Tibial artery (tissue), 4 donors: Measurements from ENCODE around the gene DNMT3L.
A peak's percentile ranks its signal among the peaks of the same experiment; 100 is the strongest.

Source experiments
- DNase-seq, 2 donors: peaks; one replicate each; pipeline ENCODE4 v3.0.0-alpha.2; 2019
- H3K27ac ChIP-seq, 2 donors: fragments of 200-600 bp; sonication (generic) in 1 of 2; 1 replicate in 1 of 2; 2 replicates in 1 of 2; pipeline ENCODE4 v1.5.1; 2018 to 2019; ENCODE audit warnings: mild to moderate bottlenecking in 1 of 2
- H3K27me3 ChIP-seq, 2 donors: fragments of 200-600 bp; sonication (generic) in 1 of 2; one replicate each; pipeline versions ENCODE4 v1.5.1 to v1.6.0; 2016 to 2019
- H3K36me3 ChIP-seq, 3 donors: fragments of 200-600 bp; sonication (generic) in 2 of 3; one replicate each; pipeline ENCODE4 v1.5.1; 2016 to 2019; ENCODE audit warnings: mild to moderate bottlenecking in 2 of 3
- H3K4me1 ChIP-seq, 4 donors: fragments of 200-600 bp; sonication (generic) in 2 of 4; 1 replicate in 3 of 4; 2 replicates in 1 of 4; pipeline ENCODE4 v1.5.1; 2016 to 2019
- H3K4me3 ChIP-seq, 2 donors: fragments of 200-600 bp; sonication (generic) in 1 of 2; 1 replicate in 1 of 2; 2 replicates in 1 of 2; pipeline ENCODE4 v1.5.1; 2018 to 2019; ENCODE audit warnings: mild to moderate bottlenecking in 2 of 2
- H3K9me3 ChIP-seq, 3 donors: fragments of 200-600 bp; sonication (generic) in 1 of 3; one replicate each; pipeline ENCODE4 v1.5.1; 2016 to 2019
- intact Hi-C: fragments of 100-400 bp; cut with DNase I; formaldehyde crosslinking; loops from one replicate; pipeline ENCODE4 v1.15.0; 2023; ENCODE audit warnings: low total_unique reads
- TF ChIP-seq, protein P1 (sequence below), 2 experiments: fragments of 200-600 bp in 1 of 2; fragments of 450-650 bp in 1 of 2; IDR thresholded peaks; one replicate each; pipeline ENCODE4 v1.5.1; 2017 to 2019; ENCODE audit warnings: antibody characterized with exemption in 2 of 2, mild to moderate bottlenecking in 1 of 2, moderate library complexity in 1 of 2

The DNMT3L gene

DNA sequence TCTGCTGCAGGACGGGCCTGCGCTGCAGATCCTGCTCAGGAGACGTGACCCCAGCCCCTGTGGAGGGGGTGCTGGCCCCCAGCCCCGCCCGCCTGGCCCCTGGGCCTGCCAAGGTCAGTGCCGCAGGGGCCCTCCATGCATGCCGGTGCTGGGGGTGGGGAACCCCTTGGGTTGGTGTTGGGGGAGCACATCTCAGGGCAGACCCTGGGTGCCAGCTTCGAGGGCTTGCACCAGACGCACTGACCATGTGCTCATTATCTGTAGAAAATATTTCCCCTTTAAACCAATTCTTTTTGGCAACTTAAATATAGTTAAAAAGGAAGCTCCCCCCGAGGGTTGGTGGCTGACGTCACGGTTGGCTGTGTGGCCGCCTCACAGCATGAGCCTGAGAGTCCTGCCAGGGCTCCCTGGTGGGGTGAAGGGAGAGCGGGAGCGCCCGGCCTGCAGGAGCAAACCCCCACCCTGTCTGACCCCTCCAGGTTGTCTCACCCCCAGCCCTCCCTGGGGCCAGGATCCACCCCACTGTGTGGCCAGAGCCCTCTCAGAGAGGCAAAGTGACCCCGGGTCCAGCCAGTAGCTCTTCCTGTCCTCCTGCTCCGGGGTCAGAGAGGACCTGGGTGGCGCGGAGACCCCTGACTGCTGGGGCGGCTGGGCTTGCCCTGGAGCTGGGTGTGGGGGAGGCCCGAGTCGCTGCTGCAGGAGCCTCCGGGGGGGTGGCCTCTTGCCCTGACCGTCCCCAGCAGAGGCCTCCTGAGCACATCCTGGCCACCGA is 32.9 kb upstream of the DNMT3L start:
- TF ChIP-seq, protein P1, sequence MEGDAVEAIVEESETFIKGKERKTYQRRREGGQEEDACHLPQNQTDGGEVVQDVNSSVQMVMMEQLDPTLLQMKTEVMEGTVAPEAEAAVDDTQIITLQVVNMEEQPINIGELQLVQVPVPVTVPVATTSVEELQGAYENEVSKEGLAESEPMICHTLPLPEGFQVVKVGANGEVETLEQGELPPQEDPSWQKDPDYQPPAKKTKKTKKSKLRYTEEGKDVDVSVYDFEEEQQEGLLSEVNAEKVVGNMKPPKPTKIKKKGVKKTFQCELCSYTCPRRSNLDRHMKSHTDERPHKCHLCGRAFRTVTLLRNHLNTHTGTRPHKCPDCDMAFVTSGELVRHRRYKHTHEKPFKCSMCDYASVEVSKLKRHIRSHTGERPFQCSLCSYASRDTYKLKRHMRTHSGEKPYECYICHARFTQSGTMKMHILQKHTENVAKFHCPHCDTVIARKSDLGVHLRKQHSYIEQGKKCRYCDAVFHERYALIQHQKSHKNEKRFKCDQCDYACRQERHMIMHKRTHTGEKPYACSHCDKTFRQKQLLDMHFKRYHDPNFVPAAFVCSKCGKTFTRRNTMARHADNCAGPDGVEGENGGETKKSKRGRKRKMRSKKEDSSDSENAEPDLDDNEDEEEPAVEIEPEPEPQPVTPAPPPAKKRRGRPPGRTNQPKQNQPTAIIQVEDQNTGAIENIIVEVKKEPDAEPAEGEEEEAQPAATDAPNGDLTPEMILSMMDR (IDR thresholded peaks at IDR 0.05) = no peak
- Histone ChIP-seq H3K27ac (no peak overlapping the region), H3K4me1 (peaks cover 0 to 31% (median 23%) of the 10 kb centered on the region in 4 donors), H3K4me3 (no peak overlapping the region), H3K36me3 (no peaks in the 10 kb centered on the region), H3K27me3 (peaks cover 0 to 52% of the 10 kb centered on the region in 2 donors), H3K9me3 (no peaks in the 10 kb centered on the region)
- peak in 1 of 2 donors; percentile 51 for DNase-seq
- intact Hi-C loops = no loop called here

DNA sequence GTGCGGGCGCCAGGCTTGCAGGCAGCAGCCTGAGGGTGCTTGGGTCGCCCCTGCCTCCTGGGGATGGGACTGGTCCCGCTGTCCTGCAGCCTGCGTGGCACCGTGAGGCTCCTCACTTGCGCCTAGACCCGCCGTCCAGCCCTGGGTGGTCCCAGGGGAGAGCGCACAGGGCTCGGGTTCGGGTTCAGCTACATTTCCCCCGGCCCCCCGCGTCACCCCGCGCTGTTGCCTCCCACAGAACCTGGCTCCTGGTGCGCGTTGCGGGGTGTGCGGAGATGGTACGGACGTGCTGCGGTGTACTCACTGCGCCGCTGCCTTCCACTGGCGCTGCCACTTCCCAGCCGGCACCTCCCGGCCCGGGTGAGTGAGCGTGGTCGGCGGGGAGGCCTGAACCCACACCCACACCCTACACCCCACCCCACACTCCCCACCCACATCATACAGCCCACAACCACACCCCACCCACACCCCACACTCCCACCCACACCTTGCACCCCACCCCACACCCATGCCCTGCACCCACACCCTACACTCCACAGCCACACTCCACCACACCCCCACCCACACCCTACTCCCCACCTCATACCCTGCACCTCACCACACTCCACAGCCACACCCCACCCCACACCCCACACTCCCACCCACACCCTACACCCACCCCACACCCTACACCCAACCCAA is 32.0 kb upstream of the DNMT3L start:
- H3K27ac ChIP-seq = no peak overlapping the region
- H3K27me3 ChIP-seq = peaks cover 0 to 52% of the 10 kb centered on the region in 2 donors
- H3K4me3 ChIP-seq = no peak overlapping the region
- DNase-seq = no peak
- H3K9me3 ChIP-seq = no peaks in the 10 kb centered on the region
- TF ChIP-seq, protein P1 (IDR thresholded peaks at IDR 0.05) = no peak
- peaks cover 0 to 22% (median 17%) of the 10 kb centered on the region in 4 donors for H3K4me1 ChIP-seq
- intact Hi-C loops = no loop called here
- H3K36me3 ChIP-seq = no peaks in the 10 kb centered on the region

DNA sequence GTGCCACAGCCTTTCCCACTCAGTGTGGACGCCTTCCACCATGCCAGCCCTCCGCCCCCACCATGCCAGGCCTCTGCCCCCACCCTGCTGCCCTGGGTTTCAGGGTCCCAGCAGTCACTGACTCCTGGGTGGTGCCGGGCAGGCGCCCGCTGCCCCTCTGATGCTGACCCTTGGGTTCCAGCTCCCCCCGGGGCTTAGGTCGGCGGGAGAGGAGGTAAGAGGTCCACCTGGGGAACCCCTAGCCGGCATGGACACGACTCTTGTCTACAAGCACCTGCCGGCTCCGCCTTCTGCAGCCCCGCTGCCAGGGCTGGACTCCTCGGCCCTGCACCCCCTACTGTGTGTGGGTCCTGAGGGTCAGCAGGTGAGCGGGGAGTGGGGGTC is 31.1 kb upstream of the DNMT3L start:
- Histone ChIP-seq H3K4me1 (peaks cover 0 to 20% (median 14%) of the 10 kb centered on the region in 4 donors), H3K36me3 (no peaks in the 10 kb centered on the region), H3K27ac (no peak overlapping the region), H3K27me3 (peaks cover 0 to 58% of the 10 kb centered on the region in 2 donors), H3K4me3 (no peak overlapping the region), H3K9me3 (no peaks in the 10 kb centered on the region)
- intact Hi-C loops = no loop called here
- no peak for DNase-seq
- TF ChIP-seq, protein P1 (IDR thresholded peaks at IDR 0.05) = no peak

DNA sequence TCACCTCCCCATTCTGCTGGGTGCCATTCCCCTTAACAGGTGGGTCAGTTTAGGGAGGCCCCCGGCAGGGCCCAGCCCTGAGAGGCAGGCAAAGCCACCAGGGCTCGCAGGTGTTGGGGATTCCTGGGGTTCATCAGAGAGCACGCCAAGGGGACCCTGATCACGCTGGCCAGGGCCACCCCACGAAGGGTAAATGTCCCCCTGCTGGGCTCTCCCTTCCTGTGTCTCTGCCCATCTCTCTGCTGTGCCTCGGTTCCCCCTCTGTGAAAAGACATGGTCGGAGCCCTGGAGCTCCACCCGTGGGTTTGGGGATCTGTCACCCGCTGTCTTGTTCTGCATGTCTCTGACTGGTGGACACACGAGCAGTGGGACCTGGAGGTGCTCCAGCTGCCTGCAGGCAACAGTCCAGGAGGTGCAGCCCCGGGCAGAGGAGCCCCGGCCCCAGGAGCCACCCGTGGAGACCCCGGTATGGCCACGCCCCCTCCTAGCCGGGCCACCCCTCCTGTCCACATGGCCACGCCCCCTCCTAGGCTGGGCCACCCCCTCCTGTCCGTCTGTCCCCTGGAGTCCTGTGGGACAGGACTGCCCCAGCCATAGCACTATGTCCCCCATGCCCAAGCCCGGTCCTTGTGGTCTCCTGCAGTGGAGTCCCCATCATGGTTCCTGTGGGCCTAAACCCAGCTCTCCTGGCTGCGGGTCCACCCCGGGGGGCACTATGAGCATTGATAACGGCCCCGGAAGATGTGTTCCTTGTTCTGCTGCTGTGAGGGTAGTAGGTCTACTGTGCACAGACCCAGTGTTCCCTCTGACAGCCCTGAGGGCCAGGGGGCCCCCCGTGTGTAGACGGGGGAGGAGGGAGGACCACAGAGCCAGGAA is 30.5 kb upstream of the DNMT3L start:
- Histone ChIP-seq H3K4me1 (peaks cover 0 to 14% (median 9%) of the 10 kb centered on the region in 4 donors), H3K9me3 (no peaks in the 10 kb centered on the region), H3K4me3 (no peak overlapping the region), H3K36me3 (no peaks in the 10 kb centered on the region), H3K27ac (no peak overlapping the region), H3K27me3 (peaks cover 0 to 63% of the 10 kb centered on the region in 2 donors)
- intact Hi-C loops = no loop called here
- no peak for DNase-seq
- TF ChIP-seq, protein P1 (IDR thresholded peaks at IDR 0.05) = no peak

DNA sequence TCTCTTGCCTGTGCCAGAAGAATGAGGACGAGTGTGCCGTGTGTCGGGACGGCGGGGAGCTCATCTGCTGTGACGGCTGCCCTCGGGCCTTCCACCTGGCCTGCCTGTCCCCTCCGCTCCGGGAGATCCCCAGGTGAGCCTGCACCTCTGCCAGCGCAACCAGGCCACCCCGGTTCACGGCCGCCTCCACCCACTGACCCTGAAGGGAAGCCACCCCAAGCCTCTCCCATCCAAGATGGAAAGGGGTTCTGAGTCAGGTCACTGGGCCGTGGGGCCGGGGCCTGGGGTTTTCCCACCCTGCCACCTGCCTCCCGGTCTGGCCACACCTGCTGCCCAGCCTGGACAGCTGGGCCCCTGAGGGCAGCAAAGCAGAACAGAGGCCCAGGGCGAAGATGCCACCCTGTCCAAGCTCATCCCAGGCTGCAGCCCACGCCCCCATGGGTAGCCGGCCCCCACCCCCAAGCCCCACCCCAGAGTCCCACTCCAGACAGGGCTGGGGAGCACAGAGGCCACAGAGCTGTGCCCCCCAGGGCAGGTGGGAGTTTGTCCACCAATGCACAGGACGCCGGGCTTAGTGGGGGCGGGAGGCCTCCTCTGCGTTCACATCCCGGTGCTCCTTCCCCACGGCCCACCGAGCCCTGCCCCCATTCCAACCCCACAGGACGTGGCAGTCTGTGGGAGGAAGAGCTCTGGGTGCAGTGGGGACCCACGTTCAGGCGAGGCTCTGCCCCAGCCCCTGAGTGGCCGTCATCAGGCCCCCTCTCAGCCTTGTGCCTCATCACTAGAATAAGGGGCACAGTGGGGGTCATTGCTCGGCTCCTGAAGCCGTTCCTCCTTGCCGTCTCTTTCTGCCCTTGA is 29.6 kb upstream of the DNMT3L start:
- H3K4me1 ChIP-seq = peaks cover 0 to 11% (median 9%) of the 10 kb centered on the region in 4 donors
- intact Hi-C loops = no loop called here
- TF ChIP-seq, protein P1 (IDR thresholded peaks at IDR 0.05) = no peak
- H3K9me3 ChIP-seq = no peaks in the 10 kb centered on the region
- no peak for DNase-seq
- no peak overlapping the region for H3K27ac ChIP-seq
- H3K27me3 ChIP-seq = peaks cover 0 to 63% of the 10 kb centered on the region in 2 donors
- H3K4me3 ChIP-seq = no peak overlapping the region
- H3K36me3 ChIP-seq = no peaks in the 10 kb centered on the region
